ENCODE results near the gene CWF19L2.
"Not testable (repeated sequence)": the region's sequence is repeated elsewhere in the genome, so short reads cannot be mapped to it uniquely, and the experiment has no call there.

The CWF19L2 gene

GRCh38 chr11:107457558-107458271, at the start of gene CWF19L2:
Gene CWF19L2, minus strand, starts transcription at chr11:107457825. Its CDS starts 9 bp downstream, at chr11:107457816.
- DNase-seq (ENCODE audit: low read depth) = peak; percentile 83

GRCh38 chr11:107505647-107506225, 48.1 kb upstream of the CWF19L2 start:
- no peak for DNase-seq (ENCODE audit: low read depth)

GRCh38 chr11:107504981-107505380, 47.4 kb upstream of the CWF19L2 start:
- DNase-seq (ENCODE audit: low read depth) = no peak

GRCh38 chr11:107501713-107502112, 44.1 kb upstream of the CWF19L2 start:
- no peak for DNase-seq (ENCODE audit: low read depth)

GRCh38 chr11:107497371-107497770, 39.7 kb upstream of the CWF19L2 start:
- not testable (repeated sequence) for DNase-seq (ENCODE audit: low read depth)

GRCh38 chr11:107496011-107496410, 38.4 kb upstream of the CWF19L2 start:
- DNase-seq (ENCODE audit: low read depth) = no peak

GRCh38 chr11:107494055-107494454, 36.4 kb upstream of the CWF19L2 start:
- no peak for DNase-seq (ENCODE audit: low read depth)

- no peak for DNase-seq (ENCODE audit: low read depth)
Observed at GRCh38 chr11:107493117-107493516, 35.5 kb upstream of the CWF19L2 start.

GRCh38 chr11:107490836-107491235, 33.2 kb upstream of the CWF19L2 start:
- DNase-seq (ENCODE audit: low read depth) = no peak

- no peak for DNase-seq (ENCODE audit: low read depth)
Observed at GRCh38 chr11:107482234-107482633, 24.6 kb upstream of the CWF19L2 start.

- no peak for DNase-seq (ENCODE audit: low read depth)
Observed at GRCh38 chr11:107478922-107479321, 21.3 kb upstream of the CWF19L2 start.

- DNase-seq (ENCODE audit: low read depth) = no peak
Observed at GRCh38 chr11:107477820-107478219, 20.2 kb upstream of the CWF19L2 start.

- DNase-seq (ENCODE audit: low read depth) = no peak
Observed at GRCh38 chr11:107473792-107474191, 16.2 kb upstream of the CWF19L2 start.

GRCh38 chr11:107472966-107473365, 15.3 kb upstream of the CWF19L2 start:
- DNase-seq (ENCODE audit: low read depth) = no peak

GRCh38 chr11:107468596-107468995, 11.0 kb upstream of the CWF19L2 start:
- no peak for DNase-seq (ENCODE audit: low read depth)

GRCh38 chr11:107467696-107468095, 10.1 kb upstream of the CWF19L2 start:
- DNase-seq (ENCODE audit: low read depth) = no peak

GRCh38 chr11:107466275-107466866, 8.7 kb upstream of the CWF19L2 start:
- DNase-seq (ENCODE audit: low read depth) = not testable (repeated sequence)

- DNase-seq (ENCODE audit: low read depth) = no peak
Observed at GRCh38 chr11:107457205-107457557, 444 bp downstream of the CWF19L2 start.

GRCh38 chr11:107453594-107454286, 3.9 kb downstream of the CWF19L2 start:
- DNase-seq (ENCODE audit: low read depth) = no peak

- DNase-seq (ENCODE audit: low read depth) = no peak
Observed at GRCh38 chr11:107446822-107447431, 10.7 kb downstream of the CWF19L2 start.

GRCh38 chr11:107442715-107443215, 14.9 kb downstream of the CWF19L2 start:
- DNase-seq (ENCODE audit: low read depth) = no peak

GRCh38 chr11:107439586-107440167, 17.9 kb downstream of the CWF19L2 start:
- DNase-seq (ENCODE audit: low read depth) = no peak
